ENCODE results near the gene THAP3.

DNA sequence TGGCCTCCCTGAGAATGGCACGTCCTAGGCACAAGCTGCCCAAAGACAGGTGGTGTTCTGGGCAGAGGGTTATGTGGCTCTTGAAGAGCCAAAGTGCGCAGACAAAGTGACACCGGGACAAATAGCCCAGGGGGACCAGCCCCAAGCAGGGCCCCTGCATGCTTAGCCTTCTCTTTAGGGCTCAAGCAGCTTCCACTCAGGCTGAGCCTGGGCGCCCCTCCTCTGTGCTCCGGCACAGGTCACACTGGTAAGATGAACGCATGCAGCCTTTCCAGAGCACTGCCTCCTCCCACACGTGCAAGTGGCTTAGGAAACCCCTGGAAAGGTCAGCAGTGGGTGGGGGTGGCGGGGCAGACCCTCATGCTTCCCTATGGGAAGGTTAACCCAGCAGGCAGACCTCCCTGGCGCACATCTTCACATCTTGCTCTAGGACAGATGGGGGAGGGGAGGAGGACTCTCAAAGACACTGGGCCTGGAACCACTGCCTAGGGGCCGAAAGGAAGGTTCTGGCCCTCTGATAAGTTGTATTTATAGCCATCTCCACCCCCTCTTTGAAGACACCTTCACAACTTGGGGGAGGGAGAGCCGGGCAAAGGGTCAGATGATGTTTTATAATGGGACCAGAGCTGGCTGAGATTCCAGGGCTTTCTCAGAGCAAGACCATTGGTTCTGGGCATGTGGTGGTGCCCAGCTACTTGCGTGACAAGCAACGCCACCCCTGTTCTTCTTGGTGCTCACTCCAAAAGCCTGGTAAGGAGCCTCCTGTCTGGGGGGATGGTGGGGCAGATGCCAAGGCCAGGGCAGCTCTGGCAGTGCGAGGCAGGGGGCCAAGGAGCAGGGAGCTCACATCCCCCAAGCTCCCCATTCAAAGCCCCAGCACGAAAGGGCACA, 27.5 kb upstream of the THAP3 start:
- TF ChIP-seq, protein P1, sequence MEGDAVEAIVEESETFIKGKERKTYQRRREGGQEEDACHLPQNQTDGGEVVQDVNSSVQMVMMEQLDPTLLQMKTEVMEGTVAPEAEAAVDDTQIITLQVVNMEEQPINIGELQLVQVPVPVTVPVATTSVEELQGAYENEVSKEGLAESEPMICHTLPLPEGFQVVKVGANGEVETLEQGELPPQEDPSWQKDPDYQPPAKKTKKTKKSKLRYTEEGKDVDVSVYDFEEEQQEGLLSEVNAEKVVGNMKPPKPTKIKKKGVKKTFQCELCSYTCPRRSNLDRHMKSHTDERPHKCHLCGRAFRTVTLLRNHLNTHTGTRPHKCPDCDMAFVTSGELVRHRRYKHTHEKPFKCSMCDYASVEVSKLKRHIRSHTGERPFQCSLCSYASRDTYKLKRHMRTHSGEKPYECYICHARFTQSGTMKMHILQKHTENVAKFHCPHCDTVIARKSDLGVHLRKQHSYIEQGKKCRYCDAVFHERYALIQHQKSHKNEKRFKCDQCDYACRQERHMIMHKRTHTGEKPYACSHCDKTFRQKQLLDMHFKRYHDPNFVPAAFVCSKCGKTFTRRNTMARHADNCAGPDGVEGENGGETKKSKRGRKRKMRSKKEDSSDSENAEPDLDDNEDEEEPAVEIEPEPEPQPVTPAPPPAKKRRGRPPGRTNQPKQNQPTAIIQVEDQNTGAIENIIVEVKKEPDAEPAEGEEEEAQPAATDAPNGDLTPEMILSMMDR (conservative IDR thresholded peaks at IDR 0.05 in 1 of 2, IDR thresholded peaks at IDR 0.05 in 1 of 2; ENCODE audit: low read depth in 1 of 2, low read length in 2 of 2) = no peak
- TF ChIP-seq EZH2 (IDR thresholded peaks at IDR 0.05; ENCODE audit: low read length, missing control alignments) = no peak
